HG03045 (cell line): Measurements from ENCODE around the gene BEX3.
"Not testable (repeated sequence)": the region's sequence is repeated elsewhere in the genome, so short reads cannot be mapped to it uniquely, and the experiment has no call there.

Experiments
- ATAC-seq: cut with Tn5 transposase; IDR thresholded peaks from one replicate; pipeline ENCODE4 v1.9.1; 2021; ENCODE audit warnings: mild to moderate bottlenecking, moderate library complexity; ENCODE audit not compliant: unreplicated experiment

BEX3 gene

DNA sequence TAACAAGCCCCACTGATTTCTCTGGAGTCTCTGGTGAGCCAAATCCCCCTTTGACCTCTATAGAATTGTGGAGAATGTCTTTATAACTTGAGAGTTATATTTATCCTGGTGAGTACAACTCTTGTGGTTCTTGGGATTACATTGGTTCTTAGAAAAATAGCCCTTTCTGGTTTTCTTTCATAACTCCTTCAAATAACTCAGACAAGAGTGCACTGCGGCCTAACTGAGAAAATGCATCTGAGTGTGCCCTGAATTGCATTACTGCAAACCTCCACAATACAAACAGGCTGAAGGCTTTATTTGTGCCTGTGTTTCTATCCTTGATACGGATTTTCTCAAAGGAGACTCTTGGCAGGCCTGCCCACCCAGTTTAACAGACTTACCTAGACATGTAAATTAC is 2.7 kb downstream of the BEX3 start:
- no peak for ATAC-seq

DNA sequence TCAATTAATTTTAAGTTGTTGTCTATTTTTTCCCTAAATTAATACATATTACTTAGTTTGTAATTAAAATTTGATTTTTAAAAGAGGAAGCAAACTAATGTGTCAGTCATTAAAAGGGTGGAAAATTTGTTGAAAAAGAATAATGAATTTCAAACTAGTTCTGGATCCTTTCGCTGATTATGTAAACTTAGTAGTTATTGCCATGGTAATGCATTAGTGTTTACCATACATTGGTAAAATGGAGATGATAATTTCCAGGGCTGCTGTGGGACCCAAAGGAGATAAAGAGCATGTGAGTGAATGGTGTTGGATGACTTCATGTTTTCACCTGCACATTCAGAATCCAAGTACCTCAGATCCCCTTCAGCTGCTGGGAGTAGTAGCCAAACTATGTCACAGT is 6.5 kb downstream of the BEX3 start:
- ATAC-seq, result no peak

DNA sequence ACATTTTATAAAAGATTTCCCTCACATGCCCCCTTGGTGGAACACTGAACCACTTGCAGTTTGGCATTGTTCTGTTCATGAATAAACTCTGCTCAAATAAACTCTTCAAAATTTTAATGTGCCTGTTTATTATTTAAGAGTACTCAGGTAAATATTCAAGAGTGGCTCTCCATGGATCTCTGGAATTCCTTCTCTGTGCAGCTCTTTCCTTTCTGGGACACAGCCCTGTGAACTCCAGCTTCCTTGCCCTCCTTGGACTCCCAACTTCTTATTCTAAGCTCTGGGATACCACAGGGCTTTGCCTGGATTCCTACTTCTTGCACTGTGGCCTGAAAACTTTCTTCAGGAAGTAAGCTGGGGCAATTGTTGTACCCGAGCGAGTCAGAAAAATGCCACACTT is 8.3 kb downstream of the BEX3 start:
- no peak for ATAC-seq

DNA sequence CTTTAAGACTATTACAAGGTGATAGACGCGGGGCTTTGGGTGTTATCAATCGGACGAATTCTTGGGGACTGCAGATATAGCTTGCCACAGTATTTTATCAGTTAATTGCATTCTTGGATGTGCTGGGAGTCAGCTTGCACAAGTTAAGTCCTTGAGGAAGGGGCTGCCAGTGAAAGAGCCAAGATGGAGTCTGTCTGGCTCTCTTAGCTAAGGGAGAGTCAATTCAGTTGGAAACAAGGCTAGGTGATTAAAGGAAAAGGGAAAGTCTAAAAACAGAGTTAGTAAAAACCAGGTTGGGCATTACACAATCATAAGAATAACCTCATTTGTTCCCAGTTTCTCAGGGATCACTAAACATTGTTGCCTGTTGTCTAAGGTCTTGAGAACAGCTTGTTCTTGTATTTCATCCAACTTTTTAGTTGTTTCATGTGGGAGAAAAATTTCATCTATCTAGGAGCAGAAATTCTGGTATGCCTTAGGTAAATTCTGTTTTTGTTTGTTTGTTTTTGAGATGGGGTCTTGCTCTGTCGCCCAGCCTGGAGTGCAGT is 9.0 kb downstream of the BEX3 start:
- not testable (repeated sequence) for ATAC-seq

DNA sequence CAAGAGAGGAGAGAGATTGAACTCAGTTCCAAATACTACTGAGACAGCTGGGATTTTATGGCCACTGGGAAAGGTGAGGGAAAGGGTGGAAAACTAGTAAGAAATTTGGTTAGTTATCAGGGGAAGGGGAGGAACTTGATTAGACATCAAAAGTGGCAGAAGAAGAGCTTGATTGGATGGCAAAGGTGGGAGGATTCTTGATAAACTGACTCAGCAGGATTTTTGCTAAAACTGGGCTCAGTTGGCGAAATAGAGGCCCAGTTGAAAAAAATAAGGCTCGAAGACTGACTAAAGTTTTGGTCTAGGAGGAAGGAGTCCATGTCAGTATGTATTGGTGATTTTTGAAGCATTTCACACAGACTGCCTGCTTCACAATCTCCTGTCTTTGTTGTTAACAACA is 10.0 kb downstream of the BEX3 start:
- no peak for ATAC-seq

DNA sequence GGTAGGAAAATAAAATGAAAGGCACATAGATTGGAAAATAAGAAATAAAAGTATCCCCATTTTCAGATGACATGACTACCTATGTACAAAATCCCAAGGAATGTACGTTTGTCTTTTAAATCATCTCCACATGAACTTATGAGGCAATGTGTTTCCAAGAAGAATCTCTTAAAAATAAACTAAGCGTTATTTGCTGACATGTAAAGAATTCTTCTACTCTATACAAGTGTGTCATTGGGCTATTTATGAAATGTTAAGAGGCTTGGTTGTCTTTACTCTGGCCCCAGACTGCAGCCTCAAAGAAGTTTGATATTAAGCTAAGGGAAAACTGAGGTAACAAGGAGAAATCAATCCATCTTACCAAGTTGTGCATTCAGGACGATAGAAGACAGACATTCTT is 17.1 kb downstream of the BEX3 start:
- ATAC-seq, result no peak

DNA sequence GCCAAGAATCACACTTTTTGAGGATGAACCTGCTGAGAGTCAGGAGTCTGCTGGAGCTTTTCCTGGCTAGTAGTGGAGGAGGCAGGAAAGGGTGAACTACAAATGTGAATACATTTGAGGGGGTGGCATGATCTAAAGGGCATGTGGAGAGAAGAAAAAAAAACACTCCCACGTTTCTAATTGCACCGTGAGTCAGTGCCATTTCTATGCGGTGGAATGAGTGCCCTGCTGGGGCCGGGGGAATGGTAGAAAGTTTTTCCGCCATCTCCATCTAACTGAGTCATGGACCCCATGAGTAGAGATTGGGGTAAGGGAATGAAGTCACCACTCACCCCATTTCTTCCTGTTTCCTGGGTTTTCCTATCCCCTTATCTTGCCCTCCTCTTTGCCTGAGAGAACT is 19.8 kb downstream of the BEX3 start:
- ATAC-seq, result no peak

DNA sequence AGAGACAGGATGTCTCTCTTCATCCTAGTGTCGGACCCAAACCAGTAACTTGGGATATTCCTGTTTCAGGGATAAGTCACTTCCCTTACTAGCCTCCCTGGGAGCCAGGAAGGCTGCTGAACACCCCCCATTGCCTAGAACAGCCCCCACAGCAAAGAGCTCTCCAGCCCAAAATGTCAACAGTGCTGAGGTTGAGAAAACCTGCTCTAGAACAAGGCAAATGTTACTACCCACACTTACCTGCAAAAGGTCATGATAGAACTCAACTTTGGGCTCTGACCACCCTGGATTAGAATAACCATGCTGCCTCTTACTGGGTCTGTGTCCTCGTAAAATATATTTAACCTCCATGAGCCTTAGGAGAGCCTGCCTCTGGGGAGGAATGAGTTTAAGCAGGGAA is 20.3 kb downstream of the BEX3 start:
- no peak for ATAC-seq

DNA sequence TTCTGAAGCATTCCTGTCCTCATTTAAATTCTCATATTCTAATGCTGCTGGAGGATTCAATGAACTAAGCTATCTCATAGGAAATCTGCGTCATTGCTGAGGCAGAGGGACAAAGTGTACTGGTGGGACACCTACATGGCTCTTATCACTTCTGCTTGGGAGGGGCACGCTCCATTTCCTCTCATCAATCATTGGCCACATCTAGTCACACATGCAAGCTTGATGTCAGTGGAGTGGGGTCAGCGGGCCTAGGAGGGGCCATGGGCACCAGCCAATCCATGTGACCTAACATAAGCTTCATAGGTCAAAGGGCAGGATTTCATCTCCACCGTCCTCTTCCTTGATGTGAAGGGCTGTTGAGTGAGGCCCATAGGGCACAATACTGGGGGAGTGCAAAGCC is 21.4 kb downstream of the BEX3 start:
- no peak for ATAC-seq

DNA sequence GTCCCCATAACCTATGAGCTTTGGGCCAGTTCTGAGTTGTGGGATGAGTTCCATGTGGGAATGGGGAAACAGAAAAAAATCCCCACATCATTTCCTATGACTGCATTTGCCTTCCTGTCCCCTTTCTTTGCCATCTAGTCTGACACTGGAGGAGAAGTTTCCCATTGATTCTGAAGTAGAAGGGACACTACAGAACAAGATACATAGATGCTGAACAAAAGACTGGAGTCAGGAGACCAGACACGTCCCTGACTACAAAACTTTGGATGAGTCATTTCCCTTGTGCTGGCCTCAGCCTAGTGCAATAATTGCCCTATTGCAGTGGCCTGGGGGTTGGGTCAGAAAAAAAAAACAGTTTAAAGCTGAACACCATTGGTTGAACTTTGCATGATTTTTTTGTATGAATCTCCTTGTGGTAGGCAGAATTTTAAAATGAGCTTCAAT is 22.1 kb downstream of the BEX3 start:
- no peak for ATAC-seq

DNA sequence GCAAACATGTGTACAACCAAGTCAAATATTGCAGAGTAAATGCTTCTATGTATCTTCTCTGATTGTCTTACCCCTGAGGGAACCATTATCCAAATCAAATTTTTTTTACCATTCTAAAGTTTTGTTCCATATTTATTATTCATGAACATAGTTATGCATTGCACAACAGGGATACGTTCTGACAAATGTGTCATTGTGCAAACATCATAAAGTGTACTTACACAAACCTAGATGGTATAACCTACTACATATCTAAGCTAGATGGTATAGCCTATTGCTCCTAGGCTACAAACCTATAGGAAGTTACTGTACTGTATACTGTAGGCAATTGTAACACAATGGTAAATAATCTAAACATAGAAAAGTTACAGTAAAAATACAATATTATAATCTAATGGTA is 23.4 kb downstream of the BEX3 start:
- no peak for ATAC-seq

DNA sequence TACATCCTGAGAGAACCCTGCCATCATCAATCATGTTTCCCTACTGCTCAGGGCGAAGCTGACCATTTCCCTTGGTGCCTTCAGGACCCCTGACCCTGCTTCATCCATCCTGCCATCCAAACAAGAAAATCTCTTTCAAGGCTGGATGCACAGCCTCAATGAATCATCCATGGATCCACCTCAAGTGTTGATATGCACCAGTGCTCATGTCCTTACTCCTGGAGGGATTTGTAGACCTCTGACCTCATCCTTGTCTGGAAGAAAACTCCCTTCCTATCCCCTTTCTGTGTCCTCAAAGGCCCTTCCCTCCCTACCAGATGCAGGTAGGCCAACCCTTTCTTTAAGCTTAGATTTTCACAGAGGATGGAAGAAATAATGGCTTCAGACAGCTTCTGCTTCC is 24.6 kb downstream of the BEX3 start:
- no peak for ATAC-seq

DNA sequence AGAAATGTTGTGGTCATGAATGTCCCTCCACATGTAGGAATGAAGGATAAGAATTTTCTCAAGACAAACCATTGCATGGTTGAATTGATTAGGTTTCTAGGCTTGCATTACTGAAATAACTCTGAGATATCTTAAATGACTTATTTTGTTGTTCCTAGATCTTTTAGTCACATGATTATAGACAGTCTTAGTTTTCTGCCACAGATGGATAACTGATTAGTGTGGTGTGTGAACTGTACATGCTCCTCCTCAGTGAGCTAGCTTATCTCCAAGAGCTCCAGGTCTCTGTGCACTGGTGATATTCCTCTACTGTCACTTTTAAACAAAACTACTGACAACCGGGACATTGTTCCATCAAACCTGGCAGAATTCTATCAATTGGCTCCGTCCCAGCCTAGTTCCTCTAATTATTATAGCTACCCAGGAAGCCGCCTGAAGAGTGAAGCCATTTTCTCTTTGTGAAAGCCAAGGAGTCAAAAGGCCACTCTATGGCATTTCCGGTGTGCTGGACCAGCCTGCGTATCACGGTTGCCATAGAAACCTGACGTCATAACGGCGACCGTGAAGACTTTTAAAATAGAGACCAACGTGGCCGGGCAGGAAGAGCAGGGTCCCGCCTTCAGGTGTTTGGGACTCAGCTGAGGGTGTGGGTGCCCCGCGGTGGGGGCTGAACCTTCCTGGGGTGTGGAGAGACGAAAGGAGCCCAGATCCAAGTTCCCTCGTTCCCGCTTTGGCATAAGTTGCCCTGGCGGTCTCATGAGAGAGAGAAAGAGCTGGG is 28.1 kb downstream of the BEX3 start:
- ATAC-seq, result peak; percentile 97

DNA sequence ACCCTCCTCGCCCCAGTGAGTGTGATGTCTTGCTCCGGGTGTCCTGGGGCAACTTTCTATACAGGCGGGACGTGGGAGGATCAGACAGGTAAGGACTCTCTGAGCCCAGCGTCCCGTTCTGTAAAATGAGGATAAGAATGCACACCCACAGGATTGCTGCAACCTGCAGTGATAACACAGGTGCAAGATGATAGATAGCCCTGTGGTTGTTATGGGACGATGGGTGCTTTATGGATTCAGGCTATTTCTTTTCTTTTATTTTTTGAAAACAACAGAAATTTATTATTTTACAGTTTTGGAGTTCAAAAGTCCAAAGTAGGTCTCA is 28.6 kb downstream of the BEX3 start:
- ATAC-seq, result peak; percentile 21

DNA sequence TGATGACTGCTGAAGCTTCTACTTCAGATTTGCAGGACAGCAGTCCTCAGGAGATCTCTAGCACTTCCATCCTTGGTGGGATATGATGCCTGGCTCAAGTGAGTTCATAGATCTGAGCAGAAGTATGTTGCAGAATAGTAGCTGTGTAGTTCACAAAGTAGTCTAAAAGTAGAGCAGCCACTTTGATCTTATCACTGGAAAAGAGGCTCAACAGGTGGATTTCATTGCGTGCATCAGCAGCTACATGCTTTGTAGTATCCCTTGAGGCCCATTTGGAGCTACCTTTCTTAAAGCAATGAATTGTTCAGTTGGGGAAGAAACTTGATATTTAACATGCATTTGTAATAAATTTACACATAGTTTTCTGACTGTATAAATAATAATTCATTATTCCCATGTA is 29.9 kb downstream of the BEX3 start:
- ATAC-seq, result no peak

DNA sequence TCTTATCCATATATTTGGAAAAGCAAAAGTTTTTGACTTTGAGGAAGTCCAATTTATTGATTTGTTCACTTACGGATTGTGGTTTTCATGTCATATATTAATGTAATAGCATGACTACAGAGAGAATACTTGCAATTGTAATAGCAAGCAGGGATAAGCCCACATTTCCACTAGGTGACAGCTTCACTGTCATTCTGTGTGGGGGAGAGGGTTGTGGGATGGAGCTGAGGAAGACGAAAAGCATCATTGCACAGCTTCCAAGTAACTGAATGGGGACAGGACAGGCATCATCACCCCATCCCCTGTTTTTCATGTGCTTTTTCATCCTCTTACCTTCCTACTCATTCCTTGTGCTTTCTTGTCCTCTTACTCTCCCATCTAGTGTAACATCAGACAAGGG is 31.4 kb downstream of the BEX3 start:
- ATAC-seq, result no peak

DNA sequence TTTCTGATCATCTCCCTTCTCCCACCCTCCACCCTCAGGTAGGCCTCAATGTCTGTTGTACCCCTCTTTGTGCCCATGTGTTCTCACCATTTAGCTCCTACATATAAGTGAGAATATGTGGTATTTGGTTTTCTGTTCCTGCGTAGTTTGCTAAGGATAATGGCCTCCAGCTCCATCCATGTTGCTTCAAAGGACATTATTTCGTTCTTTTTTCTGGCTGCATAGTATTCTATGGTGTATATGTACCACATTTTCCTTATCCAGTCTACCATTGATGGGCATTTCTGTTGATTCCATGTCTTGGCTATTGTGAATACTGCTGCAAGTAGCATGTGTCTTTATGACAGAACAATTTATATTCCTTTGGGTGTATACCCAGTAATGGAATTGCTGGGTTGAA is 35.4 kb downstream of the BEX3 start:
- not testable (repeated sequence) for ATAC-seq

DNA sequence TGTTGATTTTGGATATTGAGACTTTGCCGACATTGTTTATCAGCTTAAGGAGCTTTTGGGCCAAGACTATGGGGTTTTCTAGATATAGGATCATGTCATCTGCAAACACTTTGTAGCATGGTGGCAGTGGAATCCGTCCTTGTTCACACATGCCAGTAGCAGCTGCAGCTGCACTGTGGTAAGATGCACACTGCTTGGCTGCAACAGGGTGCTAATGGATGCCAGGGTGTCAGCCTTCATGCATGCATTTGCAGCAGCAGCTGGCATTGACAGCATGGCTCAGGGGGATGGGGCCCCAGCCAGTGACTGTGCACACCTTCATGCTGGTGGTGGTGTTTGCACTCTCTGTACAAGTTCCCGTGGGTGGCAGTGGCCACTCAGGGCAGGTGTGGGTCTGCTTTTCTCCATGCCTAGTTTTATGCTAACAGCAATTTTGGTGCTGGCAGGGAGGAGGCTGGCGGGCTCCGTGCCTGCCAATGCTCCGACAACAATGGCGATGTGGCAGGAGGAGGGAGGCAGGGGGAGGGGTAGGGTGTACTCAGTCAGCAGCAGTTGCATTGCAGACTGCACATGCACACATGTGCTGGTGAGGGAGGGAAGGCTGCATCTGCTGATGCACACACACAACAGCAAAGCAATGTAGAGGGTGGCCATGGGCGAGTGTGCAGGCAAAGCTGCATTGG is 37.5 kb downstream of the BEX3 start:
- ATAC-seq, result no peak

DNA sequence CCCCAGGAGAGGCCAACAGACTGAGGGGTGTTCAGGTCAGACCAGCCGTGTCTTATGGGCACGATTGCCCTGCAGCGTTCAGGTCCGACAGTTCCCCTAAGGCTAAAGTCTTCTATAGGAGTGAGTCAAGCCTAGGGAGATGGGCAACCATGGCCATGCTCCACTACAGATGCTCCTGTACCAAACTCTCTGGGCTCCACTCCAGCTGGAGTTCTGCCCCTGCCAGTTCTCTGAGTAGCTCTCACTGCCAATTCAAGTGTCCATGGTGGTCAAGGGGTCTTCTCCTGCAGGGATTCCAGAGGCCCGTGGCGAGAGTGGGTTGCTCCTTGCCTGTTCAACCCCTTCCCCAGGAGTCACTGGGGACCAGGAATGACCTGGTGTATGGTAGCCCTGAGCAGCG is 38.2 kb downstream of the BEX3 start:
- ATAC-seq, result no peak

DNA sequence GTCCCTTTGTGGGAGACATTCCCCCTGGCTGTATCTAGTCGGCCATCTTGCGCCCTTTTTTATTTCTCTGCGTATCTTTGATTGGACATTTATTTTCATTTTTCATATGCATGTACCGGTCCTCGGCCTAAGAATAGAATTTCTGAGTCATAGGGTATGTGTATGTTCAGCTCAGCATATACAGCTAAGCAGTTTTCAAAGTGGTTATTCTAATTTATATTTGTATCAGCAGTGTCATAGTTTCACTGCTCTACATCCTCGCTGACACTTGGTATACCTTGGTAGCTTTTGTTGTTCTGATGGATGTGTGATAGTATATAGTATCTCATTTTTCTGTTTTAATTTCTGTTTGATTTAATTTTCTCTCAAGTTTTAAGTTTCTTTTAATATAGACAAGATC is 38.7 kb downstream of the BEX3 start:
- no peak for ATAC-seq

DNA sequence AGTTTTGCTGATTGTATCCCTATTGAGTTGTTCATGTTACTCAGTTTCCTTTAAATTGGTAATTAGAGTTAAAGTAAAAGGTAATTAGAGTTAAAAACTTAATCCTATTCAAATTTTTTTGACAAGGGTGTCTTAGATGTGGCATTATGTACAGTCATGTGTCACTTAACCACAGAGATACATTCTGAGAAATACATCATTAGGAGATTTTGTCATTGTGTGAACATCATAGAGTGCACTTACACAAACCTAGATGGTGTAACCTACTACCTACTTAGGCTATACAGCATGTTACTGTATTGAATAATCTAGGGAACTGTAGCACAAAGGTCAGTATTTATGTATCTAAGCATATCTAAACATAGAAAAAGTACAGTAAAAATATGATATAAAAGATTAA is 39.2 kb downstream of the BEX3 start:
- no peak for ATAC-seq

DNA sequence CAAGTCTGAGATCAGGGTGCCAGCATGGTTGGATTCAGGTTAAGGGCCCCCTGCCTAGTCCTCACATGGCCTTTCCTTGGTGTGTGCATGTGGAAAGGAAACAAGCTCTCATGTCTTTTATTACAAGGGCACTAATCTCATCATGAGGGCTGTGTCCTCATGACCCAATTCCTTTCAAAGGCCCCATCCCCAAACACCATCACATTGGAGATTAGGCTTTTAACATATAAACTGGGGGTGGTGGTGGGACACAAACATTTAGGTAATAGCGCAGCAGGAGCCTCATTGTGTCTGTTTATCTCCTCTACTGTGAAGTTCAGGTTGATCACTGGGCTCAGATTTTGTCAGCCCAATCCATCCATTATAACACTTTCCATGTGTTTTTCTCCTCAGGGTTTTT is 41.0 kb downstream of the BEX3 start:
- ATAC-seq, result no peak

DNA sequence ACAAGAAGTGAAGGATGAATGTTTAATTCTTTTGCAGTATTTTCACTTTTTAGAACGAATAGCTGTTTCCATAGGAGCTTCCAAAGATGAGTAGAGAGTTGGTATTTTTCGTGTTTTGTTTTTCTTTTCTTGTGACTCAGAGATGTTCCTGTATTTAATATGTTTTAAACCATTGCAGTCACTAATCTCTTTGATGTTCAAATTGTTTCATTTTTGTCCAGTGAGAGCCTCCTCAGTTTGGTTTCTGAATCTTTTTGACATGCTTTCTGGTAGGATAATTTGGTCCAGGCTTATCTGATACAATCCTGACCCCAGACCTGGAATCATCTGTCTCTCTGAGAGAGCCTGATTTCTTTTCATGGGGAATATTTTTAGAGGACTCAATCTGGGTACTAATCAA is 41.6 kb downstream of the BEX3 start:
- ATAC-seq, result no peak
